ENCODE data around the gene PSMB9.

- no peak for TF ChIP-seq SMC3 (conservative IDR thresholded peaks at IDR 0.05; ENCODE audit: poor library complexity)
- TF ChIP-seq EP300 (conservative IDR thresholded peaks at IDR 0.05; ENCODE audit: poor library complexity, severe bottlenecking) = no peak
- TF ChIP-seq CTCF (IDR thresholded peaks at IDR 0.05; ENCODE audit: poor library complexity, severe bottlenecking) = no peak
- TF ChIP-seq EZH2 (IDR thresholded peaks at IDR 0.05; ENCODE audit: borderline replicate concordance, insufficient read depth, low read length, poor library complexity, severe bottlenecking) = no peak
- TF ChIP-seq RAD21 (conservative IDR thresholded peaks at IDR 0.05) = no peak
Measured at GRCh38 chr6:32854376-32855178, 585 bp downstream of the PSMB9 start.

All from neural cell (in vitro differentiated cells).